Ecto neural progenitor cell (in vitro differentiated cells): ENCODE measurements around the gene COL11A2.

Source experiments
- DNase-seq: peaks from one replicate; pipeline ENCODE4 v3.0.0-alpha.2; 2018; ENCODE audit warnings: low spot score

The COL11A2 gene

GRCh38 chr6:33192671-33193602 is 670 bp upstream of the COL11A2 start:
- DNase-seq, result peak; percentile 62

GRCh38 chr6:33191383-33192104 is 723 bp downstream of the COL11A2 start:
- no peak for DNase-seq

- DNase-seq, result no peak
Measured at GRCh38 chr6:33190504-33191107, 1.7 kb downstream of the COL11A2 start.

GRCh38 chr6:33189625-33190448 is 2.4 kb downstream of the COL11A2 start:
- no peak for DNase-seq

GRCh38 chr6:33189164-33189563 is 3.1 kb downstream of the COL11A2 start:
- DNase-seq, result no peak

- DNase-seq, result no peak
Measured at GRCh38 chr6:33187809-33188208, 4.5 kb downstream of the COL11A2 start.

- no peak for DNase-seq
Measured at GRCh38 chr6:33185654-33186187, 6.5 kb downstream of the COL11A2 start.

- DNase-seq, result no peak
Measured at GRCh38 chr6:33185190-33185589, 7.1 kb downstream of the COL11A2 start.

- DNase-seq, result no peak
Measured at GRCh38 chr6:33183071-33183683, 9.1 kb downstream of the COL11A2 start.

- DNase-seq, result no peak
Measured at GRCh38 chr6:33181141-33181540, 11.1 kb downstream of the COL11A2 start.

GRCh38 chr6:33178755-33179475 is 13.4 kb downstream of the COL11A2 start:
- no peak for DNase-seq

GRCh38 chr6:33177552-33178446 is 14.5 kb downstream of the COL11A2 start:
- DNase-seq, result no peak

- DNase-seq, result no peak
Measured at GRCh38 chr6:33176906-33177305, 15.4 kb downstream of the COL11A2 start.

- no peak for DNase-seq
Measured at GRCh38 chr6:33175436-33176069, 16.7 kb downstream of the COL11A2 start.

- no peak for DNase-seq
Measured at GRCh38 chr6:33174784-33175183, 17.5 kb downstream of the COL11A2 start.

- no peak for DNase-seq
Measured at GRCh38 chr6:33173535-33174180, 18.6 kb downstream of the COL11A2 start.

- no peak for DNase-seq
Measured at GRCh38 chr6:33172688-33173534, 19.4 kb downstream of the COL11A2 start.
